Endothelial cell of umbilical vein (primary cell): Measurements from ENCODE around the gene KCNS3. TPM values are rescaled to one million over a fixed set of nuclear protein-coding genes. Genes with fewer than 3 reads are reported as not detected.

Experiments used
- BruUV-seq: library from RNA; stranded (reverse); fragments of 400-500 nt; replicated peaks from 2 replicates; lab custom pipeline; 2021; lab: Mats Ljungman, UMichigan
- CTCF ChIA-PET: fragments of 300-600, 350-600 bp; sonication (Branson Sonifier 250); formaldehyde crosslinking; loops from one replicate; lab custom pipeline; 2021; ENCODE audit warnings: antibody characterized with exemption, inconsistent platforms; lab: Charles Lee
- POLR2A ChIA-PET: fragments of 300-600, 350-600 bp; sonication (Branson Sonifier 250); formaldehyde crosslinking; loops from one replicate; lab custom pipeline; 2021; ENCODE audit warnings: antibody characterized with exemption, inconsistent platforms; lab: Charles Lee
- DNase-seq: peaks from one replicate; pipeline ENCODE4 v3.0.0-alpha.2; 2011; ENCODE audit warnings: low read depth, low spot score
- FAIRE-seq: peaks from 2 replicates; lab custom pipeline; 2011; peaks lifted over from hg19 to GRCh38; lab: Jason Lieb, UNC
- H2AFZ ChIP-seq: 2 replicates; pipeline ENCODE4 v1.6.0; 2012; ENCODE audit warnings: low read depth, low read length, control low read depth, inconsistent platforms
- H3K27ac ChIP-seq: 2 replicates; pipeline ENCODE4 v1.5.1; 2011; ENCODE audit warnings: low read depth, mild to moderate bottlenecking, control low read depth, low read length, moderate library complexity; ENCODE audit not compliant: insufficient read depth
- H3K27me3 ChIP-seq, 2 experiments: 2 replicates each; pipeline versions ENCODE4 v1.6.0 to v1.6.1; 2011; ENCODE audit warnings: low read length in 2 of 2, mixed read lengths in 1 of 2; ENCODE audit not compliant: control insufficient read depth in 2 of 2, insufficient read depth in 2 of 2
- H3K36me3 ChIP-seq, 2 experiments: 2 replicates in 1 of 2; 3 replicates in 1 of 2; pipeline ENCODE4 v1.5.1; 2011; ENCODE audit warnings: low read length in 2 of 2, mild to moderate bottlenecking in 1 of 2, moderate library complexity in 1 of 2; ENCODE audit not compliant: control insufficient read depth in 2 of 2, insufficient read depth in 2 of 2; ENCODE audit errors: extremely low read depth in 1 of 2
- H3K4me1 ChIP-seq: 3 replicates; pipeline ENCODE4 v1.5.1; 2011; ENCODE audit warnings: mild to moderate bottlenecking, low read length; ENCODE audit not compliant: control insufficient read depth, insufficient read depth; ENCODE audit errors: extremely low read depth
- H3K4me2 ChIP-seq: 2 replicates; pipeline ENCODE4 v1.6.1; 2011; ENCODE audit warnings: low read length, control low read depth, mixed read lengths; ENCODE audit not compliant: insufficient read depth
- H3K4me3 ChIP-seq, 3 experiments: fragments of 200-600 bp in 1 of 3; sonication (generic), shearing (Covaris generic) in 1 of 3; replicated peaks in 1 of 3; 2 replicates each; pipeline ENCODE4 v1.5.1; 2011 to 2016; ENCODE audit warnings: control low read depth in 3 of 3, low read length in 3 of 3, mild to moderate bottlenecking in 2 of 3, inconsistent platforms in 1 of 3, low read depth in 1 of 3, moderate library complexity in 1 of 3; ENCODE audit not compliant: insufficient read depth in 1 of 3
- H3K79me2 ChIP-seq: 2 replicates; pipeline ENCODE4 v1.6.0; 2012; ENCODE audit warnings: low read length, inconsistent platforms; ENCODE audit not compliant: control insufficient read depth, insufficient read depth
- H3K9ac ChIP-seq: replicated peaks from 2 replicates; pipeline ENCODE3; 2011; ENCODE audit warnings: low read length, control low read depth; ENCODE audit not compliant: insufficient read depth; ENCODE audit errors: extremely low read depth
- H3K9me1 ChIP-seq: replicated peaks from 3 replicates; pipeline ENCODE4 v1.6.0; 2011; ENCODE audit warnings: mild to moderate bottlenecking, low read length; ENCODE audit not compliant: control insufficient read depth, insufficient read depth; ENCODE audit errors: extremely low read depth
- H3K9me3 ChIP-seq: replicated peaks from 2 replicates; pipeline ENCODE4 v1.5.1; 2012; ENCODE audit warnings: low read length, inconsistent platforms; ENCODE audit not compliant: control insufficient read depth, insufficient read depth
- H4K20me1 ChIP-seq: replicated peaks from 2 replicates; pipeline ENCODE3; 2011; ENCODE audit warnings: mild to moderate bottlenecking, low read length; ENCODE audit not compliant: control insufficient read depth, insufficient read depth; ENCODE audit errors: extremely low read depth
- CTCF ChIP-seq, 2 donors: IDR thresholded peaks; 1 replicate in 1 of 2; 2 replicates in 1 of 2; pipeline ENCODE4 v1.5.1; 2011; ENCODE audit warnings: low read length in 2 of 2, mild to moderate bottlenecking in 2 of 2, moderate library complexity in 2 of 2, control low read depth in 1 of 2, inconsistent platforms in 1 of 2, low read depth in 1 of 2; ENCODE audit not compliant: insufficient read depth in 1 of 2; ENCODE audit errors: extremely low read depth in 1 of 2
- EZH2 ChIP-seq: IDR thresholded peaks from 2 replicates; pipeline ENCODE4 v1.6.1; 2012; ENCODE audit warnings: borderline replicate concordance, low read depth, mild to moderate bottlenecking, moderate library complexity, low read length, inconsistent platforms; ENCODE audit not compliant: severe bottlenecking
- GATA2 ChIP-seq: IDR thresholded peaks from 2 replicates; pipeline ENCODE4 v1.7.0; 2011; ENCODE audit warnings: low read depth, mild to moderate bottlenecking, moderate library complexity, mixed read lengths, low read length; ENCODE audit not compliant: insufficient read length, insufficient read depth
- JUN ChIP-seq: IDR thresholded peaks from 2 replicates; pipeline ENCODE4 v1.6.1; 2011; ENCODE audit warnings: borderline replicate concordance, low read depth; ENCODE audit not compliant: insufficient read length, insufficient read depth
- MYC ChIP-seq: IDR thresholded peaks from one replicate; pipeline ENCODE4 v1.6.1; 2011; ENCODE audit warnings: mild to moderate bottlenecking, low read depth, low read length
- POLR2A ChIP-seq: IDR thresholded peaks from 2 replicates; pipeline ENCODE4 v1.6.1; 2012; ENCODE audit warnings: low read depth, mild to moderate bottlenecking, control low read depth, low read length
- dilution Hi-C: fragments of 300-500 bp; cut with MboI; formaldehyde crosslinking; loops from one replicate; pipeline ENCODE4 v1.15.0; 2019; ENCODE audit warnings: low sequenced_read_pairs; ENCODE audit not compliant: extremely low pct_ligation_motif_present
- intact Hi-C: fragments of 100-400 bp; cut with micrococcal nuclease; formaldehyde crosslinking; loops from one replicate; pipeline ENCODE4 v1.10.0; 2022
- polyA plus RNA-seq, 4 experiments: library from polyadenylated mRNA; depleted of rRNA in 3 of 4; stranded (reverse) in 3 of 4; unstranded in 1 of 4; fragments of >200 nt; gene quantifications; 2 replicates each; pipeline versions ENCODE4 v1.2.1 to v1.2.3, GENCODE V29; 2011 to 2012; ENCODE audit warnings: missing spikeins in 1 of 4
- total RNA-seq: library from RNA; stranded (reverse); gene quantifications from 2 replicates; pipeline ENCODE4 v1.2.3, GENCODE V29; 2021

The KCNS3 gene
- total and polyA plus RNA-seq, 2 donors (not counting 3 experiments of a cell fraction or from before 2014, with no cell fraction given) = 0.75 to 2.4 TPM

GRCh38 chr2:17851731-17852585, 26.5 kb upstream of the KCNS3 start:
- intact Hi-C loops = loop anchor here (1.0 to 5.0 kb wide), 4 partner anchors 265 to 526 kb away; no protein-coding TSS in a partner anchor
- peak; percentile 51 for DNase-seq
- no peaks in the 10 kb centered on the region for H3K9me3 ChIP-seq
- no peaks in the 10 kb centered on the region for H3K9me1 ChIP-seq
- no peak overlapping the region for H3K27ac ChIP-seq
- TF ChIP-seq CTCF (IDR thresholded peaks at IDR 0.05; ENCODE audit: extremely low read depth in 1 of 2, insufficient read depth in 1 of 2, low read depth in 1 of 2, low read length in 2 of 2) (peak; percentile 72 to 79), GATA2 (no peak)
- POLR2A ChIA-PET = no interaction called here
- no peaks in the 10 kb centered on the region for H3K36me3 ChIP-seq
- FAIRE-seq = peak; percentile 74
- dilution Hi-C loops = no loop called here
- H3K79me2 ChIP-seq = no peaks in the 10 kb centered on the region
- BruUV-seq = no TSS peak
- H3K4me1 ChIP-seq = no peaks in the 10 kb centered on the region
- H4K20me1 ChIP-seq = no peaks in the 10 kb centered on the region
- no peak overlapping the region for H2AFZ ChIP-seq
- H3K27me3 ChIP-seq = no peaks in the 10 kb centered on the region
- CTCF ChIA-PET = interaction anchor here (1.0 to 4.4 kb wide), 5 partner anchors 23 to 526 kb away, joined by 3 to 42 read pairs (median 4); no protein-coding TSS in a partner anchor
- H3K9ac ChIP-seq = no peak overlapping the region
- H3K4me3 ChIP-seq = no peak overlapping the region
- no peak overlapping the region for H3K4me2 ChIP-seq

- DNase-seq = no peak
- Histone ChIP-seq H3K36me3 (no peaks in the 10 kb centered on the region), H3K9ac (no peak overlapping the region), H3K79me2 (no peaks in the 10 kb centered on the region), H3K4me1 (no peaks in the 10 kb centered on the region), H3K27ac (no peak overlapping the region), H3K4me3 (no peak overlapping the region), H3K9me3 (no peaks in the 10 kb centered on the region), H3K9me1 (no peaks in the 10 kb centered on the region), H3K27me3 (peaks cover 0 to 2% of the 10 kb centered on the region in 2 experiments), H3K4me2 (no peak overlapping the region), H4K20me1 (no peaks in the 10 kb centered on the region), H2AFZ (no peak overlapping the region)
- no peak for FAIRE-seq
- TF ChIP-seq GATA2 (no peak), CTCF (IDR thresholded peaks at IDR 0.05; ENCODE audit: extremely low read depth in 1 of 2, insufficient read depth in 1 of 2, low read depth in 1 of 2, low read length in 2 of 2) (no peak), EZH2 (no peak), POLR2A (no peak), JUN (no peak), MYC (no peak)
- BruUV-seq = no TSS peak
- ChIA-PET CTCF (no interaction called here), POLR2A (no interaction called here)
- intact Hi-C loops (loop anchor here (5.0 kb wide), 1 partner anchor 264 kb away; no protein-coding TSS in a partner anchor), dilution Hi-C loops (no loop called here)
Measured at GRCh38 chr2:17853799-17854198, 24.7 kb upstream of the KCNS3 start.
